CD4-positive, alpha-beta T cell treated with Interferon gamma for 1 hour (primary cell): Measurements from ENCODE around the gene OR13J1.

ENCODE experiments used
- DNase-seq: peaks from one replicate; pipeline ENCODE4 v3.0.0-alpha.2; 2020

Gene OR13J1

DNA sequence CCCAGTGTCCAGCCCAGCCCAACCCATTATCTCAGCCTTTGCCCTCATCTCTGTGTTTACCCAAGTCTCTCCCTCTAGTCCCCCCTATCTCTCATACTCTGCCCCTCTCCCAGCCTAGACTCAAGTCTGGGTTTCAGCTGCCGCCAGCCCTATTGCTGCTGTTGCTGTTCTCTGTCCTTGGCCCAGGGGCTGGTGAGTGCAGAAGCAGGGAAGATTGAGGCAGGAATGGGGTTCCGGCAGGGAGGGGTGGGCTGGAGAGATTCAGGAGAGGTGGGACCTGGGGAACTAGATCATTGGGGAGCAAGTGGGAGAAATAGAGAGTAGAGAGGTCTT, 40.5 kb downstream of the OR13J1 start:
- no peak for DNase-seq

DNA sequence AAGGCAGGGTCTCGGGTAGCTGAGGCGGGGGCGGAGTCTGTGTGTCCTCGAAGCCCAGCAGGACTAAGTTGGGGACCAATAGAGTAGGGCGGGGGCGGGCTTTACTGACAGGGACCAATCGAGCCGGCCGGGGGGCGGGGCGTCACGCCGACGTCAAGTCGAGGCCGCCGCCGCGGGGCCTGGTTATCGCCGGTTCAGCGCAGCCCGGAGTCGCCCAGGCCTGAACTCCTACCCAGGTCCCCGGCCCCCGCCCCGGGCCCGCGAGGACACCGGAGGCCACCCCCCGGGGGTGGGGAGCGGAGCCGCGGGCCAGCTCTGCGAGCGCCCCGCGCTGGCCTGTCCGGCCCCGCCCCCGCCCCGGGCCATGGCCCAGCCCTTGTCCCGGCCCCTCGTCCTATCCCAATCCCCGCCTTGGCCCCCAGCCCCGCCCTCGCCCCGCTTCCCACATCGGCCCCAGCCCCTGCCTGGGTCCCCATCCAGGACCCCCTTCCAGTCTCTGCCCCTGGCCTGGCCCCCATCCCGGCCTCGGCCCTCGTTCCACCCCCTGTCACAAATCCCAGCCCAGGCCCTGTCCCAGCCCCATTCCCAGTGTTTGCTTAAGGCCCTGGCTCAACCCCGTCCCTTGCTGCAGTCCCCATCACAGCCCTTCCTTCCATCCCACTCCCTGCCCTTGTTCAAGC, 41.0 kb downstream of the OR13J1 start, which contains the start of gene TMEM8B:
Gene TMEM8B (plus strand): TSS at position 145 of the 680 bp plus-strand sequence. CDS start 220 bp downstream, at position 365.
- peak; percentile 92 for DNase-seq

GRCh38 chr9:35828716-35829083, 41.5 kb downstream of the OR13J1 start, which contains the start of gene FAM221B:
Gene FAM221B, minus strand, starts transcription at chr9:35828732. Its CDS starts 2,571 bp downstream, at chr9:35826161.
- no peak for DNase-seq

GRCh38 chr9:35827486-35827885, 42.7 kb downstream of the OR13J1 start:
- DNase-seq = no peak

DNA sequence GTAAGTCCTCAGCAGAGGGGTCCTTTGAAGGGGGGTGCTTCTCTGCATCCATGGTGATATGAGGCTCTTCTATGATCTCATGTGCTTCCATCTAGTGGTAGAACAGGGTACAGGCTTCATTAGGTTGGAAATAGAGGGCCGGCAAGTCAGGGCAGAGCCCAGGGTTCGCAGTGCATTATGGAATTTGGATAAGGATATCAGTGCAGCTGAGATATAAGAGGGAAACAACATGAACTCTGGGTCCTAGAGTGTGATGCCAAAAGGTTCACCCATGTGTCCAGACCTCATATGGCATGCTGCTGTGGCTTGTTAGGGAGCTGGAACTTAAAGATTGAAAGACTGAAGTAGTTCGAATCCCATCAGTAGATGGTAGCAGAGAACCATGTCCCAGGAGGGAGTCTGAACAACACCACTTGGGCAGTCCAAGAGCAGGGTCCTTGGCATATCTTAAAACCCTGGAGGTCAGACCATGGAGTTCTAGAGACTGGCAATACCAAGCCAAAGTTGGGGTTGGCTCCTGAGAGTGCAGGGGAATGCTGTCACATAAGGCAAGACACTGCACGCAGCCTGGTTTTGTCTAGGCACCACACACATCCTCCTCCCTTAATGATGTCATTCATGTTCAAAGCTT, 44.0 kb downstream of the OR13J1 start:
- peak; percentile 19 for DNase-seq

DNA sequence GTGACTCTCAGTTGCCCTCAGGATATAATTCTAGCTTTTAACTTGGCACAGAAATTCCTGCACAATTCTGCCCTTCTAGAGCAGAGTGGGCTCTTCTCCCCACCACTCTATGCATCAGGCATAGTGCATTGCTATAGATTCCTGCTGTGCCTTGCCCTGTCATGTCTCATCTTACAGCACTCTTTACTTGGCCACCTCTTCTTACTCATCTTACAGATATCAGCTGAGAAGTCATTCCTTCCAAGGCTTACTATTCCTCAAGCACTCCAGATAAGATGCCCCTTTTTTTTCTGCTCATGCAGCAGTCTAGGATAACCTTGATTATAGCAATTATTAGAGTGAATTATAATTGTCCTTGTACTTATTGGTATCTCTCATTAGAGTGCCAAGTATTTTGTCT, 47.3 kb downstream of the OR13J1 start:
- DNase-seq = no peak

GRCh38 chr9:35820076-35820475, 50.1 kb downstream of the OR13J1 start:
- DNase-seq = no peak
